ENCODE data around the gene SNAP25. TPM values are rescaled to one million over a fixed set of nuclear protein-coding genes. Genes with fewer than 3 reads are reported as not detected.

The SNAP25 gene
- total RNA-seq, 2 donors from 2014 or later = 0.74 to 9.3 TPM

DNA sequence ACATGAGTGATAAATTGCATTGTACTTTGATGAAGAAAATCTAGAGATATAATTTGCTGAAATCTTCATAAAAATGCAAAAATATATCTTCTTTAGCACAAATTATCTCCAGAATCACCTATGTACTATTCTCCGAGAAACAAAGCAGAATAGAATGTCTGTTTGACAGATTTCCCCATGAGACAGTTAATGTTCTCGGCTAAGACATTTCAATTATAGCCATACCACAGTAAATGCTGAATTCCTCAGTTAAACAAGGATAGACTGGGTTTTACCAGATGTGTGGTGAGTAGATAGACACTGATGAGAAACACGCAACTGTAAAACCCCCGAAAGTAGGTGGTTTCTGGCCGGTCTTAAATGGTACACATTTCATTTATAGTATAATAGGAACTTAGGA lies 69.8 kb downstream of the SNAP25 start:
- Histone ChIP-seq H3K27ac (no peak overlapping the region), H3K27me3 (no peaks in the 10 kb centered on the region), H3K9me3 (no peaks in the 10 kb centered on the region), H3K36me3 (no peaks in the 10 kb centered on the region), H3K4me1 (no peaks in the 10 kb centered on the region), H3K4me3 (no peak overlapping the region)
- no peak for DNase-seq (ENCODE audit: low spot score)
- TF ChIP-seq CTCF (IDR thresholded peaks at IDR 0.05) = no peak

- no peak for DNase-seq (ENCODE audit: low spot score)
- Histone ChIP-seq H3K27ac (no peak overlapping the region), H3K27me3 (no peaks in the 10 kb centered on the region), H3K4me1 (no peaks in the 10 kb centered on the region), H3K9me3 (no peaks in the 10 kb centered on the region), H3K36me3 (no peaks in the 10 kb centered on the region), H3K4me3 (no peak overlapping the region)
- no peak for TF ChIP-seq CTCF (IDR thresholded peaks at IDR 0.05)
Measured at GRCh38 chr20:10288954-10289646, 70.5 kb downstream of the SNAP25 start.

DNA sequence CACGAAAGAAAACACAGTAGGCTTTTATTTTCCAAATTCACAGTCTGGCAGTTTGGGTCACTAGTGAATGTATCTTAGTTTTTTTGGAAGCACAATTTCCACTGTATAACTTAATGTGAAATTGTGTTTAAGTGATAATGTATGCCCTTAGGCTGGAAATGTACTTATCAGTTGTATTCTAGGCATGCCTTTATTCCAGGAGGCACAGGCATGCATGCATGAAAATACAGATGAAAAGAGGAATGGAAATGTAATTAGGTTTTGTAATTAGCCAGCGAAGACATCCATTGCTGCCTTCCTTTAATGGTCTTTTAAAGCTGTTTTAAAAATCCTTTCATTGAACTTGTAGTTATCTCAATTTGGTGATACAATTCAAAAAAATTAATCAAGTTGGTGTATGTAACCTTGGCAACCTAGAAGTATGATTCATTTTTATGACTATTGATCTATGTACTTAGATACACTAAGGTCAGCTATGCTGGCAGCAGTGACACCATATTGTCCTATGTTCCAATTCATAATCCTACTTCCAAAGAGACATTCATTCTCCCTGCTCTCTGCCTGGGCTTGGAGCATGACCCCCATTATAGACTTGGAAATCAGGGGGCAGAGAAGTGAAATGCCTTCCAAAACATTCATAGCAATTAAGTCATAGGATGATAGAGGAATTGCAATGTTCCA lies 73.1 kb downstream of the SNAP25 start:
- TF ChIP-seq CTCF (IDR thresholded peaks at IDR 0.05) = no peak
- no peaks in the 10 kb centered on the region for H3K9me3 ChIP-seq
- H3K4me3 ChIP-seq = no peak overlapping the region
- no peak for DNase-seq (ENCODE audit: low spot score)
- H3K27me3 ChIP-seq = no peaks in the 10 kb centered on the region
- H3K36me3 ChIP-seq = no peaks in the 10 kb centered on the region
- no peak overlapping the region for H3K27ac ChIP-seq
- no peaks in the 10 kb centered on the region for H3K4me1 ChIP-seq

DNA sequence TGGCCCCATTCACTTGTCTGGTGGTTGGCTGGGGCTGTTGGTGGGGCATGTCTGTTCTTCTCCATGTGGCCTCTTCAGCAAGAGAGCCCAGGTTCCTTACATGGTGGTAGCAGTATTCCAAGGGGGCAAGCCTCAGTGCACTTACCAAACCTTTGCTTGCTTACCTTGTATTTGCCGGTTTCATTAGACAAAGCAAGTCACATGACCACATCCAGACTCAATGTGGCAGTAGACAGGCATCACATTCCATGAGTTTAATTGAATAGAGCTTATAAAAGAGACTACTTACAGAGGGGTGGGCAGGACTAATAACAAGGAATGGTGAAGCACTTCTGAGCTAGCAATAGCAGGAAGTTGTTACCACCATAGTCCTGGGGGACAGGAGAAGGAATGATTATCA lies 78.6 kb downstream of the SNAP25 start:
- H3K4me1 ChIP-seq = no peaks in the 10 kb centered on the region
- H3K27ac ChIP-seq = no peak overlapping the region
- no peaks in the 10 kb centered on the region for H3K9me3 ChIP-seq
- no peak for DNase-seq (ENCODE audit: low spot score)
- H3K36me3 ChIP-seq = no peaks in the 10 kb centered on the region
- TF ChIP-seq CTCF (IDR thresholded peaks at IDR 0.05) = no peak
- H3K4me3 ChIP-seq = no peak overlapping the region
- no peaks in the 10 kb centered on the region for H3K27me3 ChIP-seq

DNA sequence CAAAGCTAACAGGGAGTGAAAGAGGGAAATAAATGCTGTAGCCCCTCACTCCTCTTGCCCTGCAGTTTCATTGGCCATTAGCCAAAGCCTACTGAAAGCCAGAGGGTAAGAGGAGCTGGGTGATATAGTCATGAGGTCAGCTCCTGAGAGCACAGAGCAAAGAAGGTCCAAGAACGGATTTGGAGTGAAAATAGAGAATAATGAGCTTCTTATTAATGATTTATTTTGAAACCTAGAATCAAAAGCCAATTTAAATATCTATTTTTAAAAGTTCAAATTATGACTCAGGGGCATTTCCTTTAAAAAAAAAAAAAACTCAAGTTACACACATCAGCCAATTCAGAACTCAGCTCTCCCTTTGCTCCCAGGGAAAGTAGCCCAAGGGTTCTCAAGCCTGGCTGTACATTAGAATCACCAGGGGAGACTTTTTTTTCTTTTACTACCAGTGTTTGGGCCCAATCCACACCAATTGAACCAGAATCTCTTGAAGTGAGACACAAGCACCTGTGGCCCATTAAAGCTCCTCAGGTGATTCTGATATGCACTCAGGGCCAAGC lies 79.1 kb downstream of the SNAP25 start:
- Histone ChIP-seq H3K4me1 (no peaks in the 10 kb centered on the region), H3K36me3 (no peaks in the 10 kb centered on the region), H3K27ac (no peak overlapping the region), H3K9me3 (no peaks in the 10 kb centered on the region), H3K27me3 (no peaks in the 10 kb centered on the region), H3K4me3 (no peak overlapping the region)
- no peak for DNase-seq (ENCODE audit: low spot score)
- no peak for TF ChIP-seq CTCF (IDR thresholded peaks at IDR 0.05)
